ENCODE data around the gene HDDC2.
A peak's percentile ranks its signal among the peaks of the same experiment; 100 is the strongest.

Gene HDDC2

DNA sequence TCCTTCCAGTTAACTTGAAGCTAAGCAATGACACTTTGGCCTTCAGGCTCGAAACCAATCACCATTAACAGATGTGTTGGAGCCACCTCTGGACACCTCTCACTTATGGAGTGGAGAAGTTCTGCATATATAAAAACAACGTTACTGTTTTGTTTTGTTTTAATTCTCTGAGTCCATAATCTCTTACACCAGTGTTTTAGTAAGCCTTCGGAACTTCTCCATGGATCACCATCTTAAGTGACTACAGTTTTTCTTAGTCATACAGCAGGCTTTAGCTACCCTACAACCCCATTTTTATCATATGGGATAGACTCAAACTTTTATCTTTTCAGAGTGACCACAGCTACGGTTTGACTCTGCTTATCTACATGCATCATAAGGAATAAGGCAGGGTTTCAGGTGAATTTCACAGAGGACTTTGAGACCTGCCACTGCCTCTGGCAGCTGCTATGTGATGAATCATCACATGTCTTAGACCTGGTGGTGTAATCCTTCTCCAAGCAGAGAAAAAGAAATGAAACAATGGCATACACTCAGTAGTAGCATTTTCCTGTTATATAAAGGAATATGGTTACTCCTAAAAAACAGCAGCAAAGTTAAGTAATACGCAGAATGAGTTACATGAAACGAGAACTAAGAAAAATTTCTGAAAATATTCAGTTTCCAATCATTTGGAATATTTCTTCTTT lies 5.5 kb upstream of the HDDC2 start:
- no peak for TF ChIP-seq CTCF (IDR thresholded peaks at IDR 0.05; ENCODE audit: control insufficient read depth, extremely low read depth, insufficient read depth)
- DNase-seq (ENCODE audit: low read depth): no peak
- no peak overlapping the region for H3K4me3 ChIP-seq (ENCODE audit: low read depth, low read length)

GRCh38 chr6:125306756-125307149 lies 5.0 kb upstream of the HDDC2 start:
- no peak for DNase-seq (ENCODE audit: low read depth)
- H3K4me3 ChIP-seq (ENCODE audit: low read depth, low read length): no peak overlapping the region
- TF ChIP-seq CTCF (IDR thresholded peaks at IDR 0.05; ENCODE audit: control insufficient read depth, extremely low read depth, insufficient read depth): no peak

GRCh38 chr6:125304970-125305660 lies 3.3 kb upstream of the HDDC2 start:
- TF ChIP-seq CTCF (IDR thresholded peaks at IDR 0.05; ENCODE audit: control insufficient read depth, extremely low read depth, insufficient read depth): no peak
- DNase-seq (ENCODE audit: low read depth): no peak
- no peak overlapping the region for H3K4me3 ChIP-seq (ENCODE audit: low read depth, low read length)

DNA sequence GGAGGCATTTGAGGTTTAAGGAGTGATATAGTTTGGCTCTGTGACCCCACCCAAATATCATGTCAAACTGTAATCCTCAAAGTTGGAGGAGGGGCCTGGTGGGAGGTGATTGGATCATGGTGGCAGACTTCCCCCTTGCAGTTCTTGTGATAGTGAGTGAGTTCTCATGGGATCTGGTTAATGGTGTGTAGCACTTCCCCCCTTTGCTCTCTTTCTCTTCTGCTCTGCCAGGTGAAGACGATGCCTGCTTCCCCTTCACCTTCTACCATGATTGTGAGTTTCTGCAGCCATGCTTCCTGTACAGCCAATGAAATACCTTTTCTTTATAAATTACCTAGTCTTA lies 1.7 kb upstream of the HDDC2 start:
- H3K4me3 ChIP-seq (ENCODE audit: low read depth, low read length): no peak overlapping the region
- DNase-seq (ENCODE audit: low read depth): no peak
- TF ChIP-seq CTCF (IDR thresholded peaks at IDR 0.05; ENCODE audit: control insufficient read depth, extremely low read depth, insufficient read depth): no peak

DNA sequence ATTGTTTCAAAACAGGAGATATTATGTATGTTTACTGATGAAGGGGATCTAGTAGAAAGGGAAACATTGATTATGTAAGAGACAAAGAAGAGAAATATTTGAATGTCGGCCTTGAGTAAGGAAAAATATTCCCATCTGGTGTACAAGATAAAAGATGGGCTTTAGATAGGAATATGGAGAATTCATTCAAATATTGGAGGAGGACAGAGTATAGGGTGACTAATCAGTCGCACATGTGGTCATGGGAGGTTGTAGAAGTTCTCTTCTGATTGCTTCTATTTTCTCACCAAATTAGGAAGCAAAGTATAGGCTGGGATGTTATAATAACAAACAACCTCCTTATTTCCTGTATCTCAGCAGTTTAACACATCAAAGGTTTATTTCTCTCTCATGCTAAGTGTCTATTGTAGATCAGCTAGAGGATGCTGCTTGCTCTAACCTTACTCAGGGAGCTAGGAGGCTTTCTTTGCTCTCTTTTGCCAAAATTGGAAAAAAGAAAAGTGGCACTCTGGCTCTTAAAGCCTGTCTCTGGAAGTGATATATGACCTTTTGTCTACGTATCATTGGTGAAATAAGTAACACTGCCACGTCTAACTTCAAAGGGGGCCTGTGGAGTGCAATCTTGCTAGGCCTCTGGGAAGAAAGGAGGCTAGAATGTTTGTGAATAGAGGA lies 1.2 kb upstream of the HDDC2 start:
- no peak overlapping the region for H3K4me3 ChIP-seq (ENCODE audit: low read depth, low read length)
- no peak for TF ChIP-seq CTCF (IDR thresholded peaks at IDR 0.05; ENCODE audit: control insufficient read depth, extremely low read depth, insufficient read depth)
- no peak for DNase-seq (ENCODE audit: low read depth)

GRCh38 chr6:125300992-125301434 lies 754 bp downstream of the HDDC2 start:
- H3K4me3 ChIP-seq (ENCODE audit: low read depth, low read length): peak overlapping the region; percentile 72
- TF ChIP-seq CTCF (IDR thresholded peaks at IDR 0.05; ENCODE audit: control insufficient read depth, extremely low read depth, insufficient read depth): no peak
- DNase-seq (ENCODE audit: low read depth): no peak

All from LNCaP clone FGC (cell line).